RWPE2 (cell line): ENCODE measurements around the gene EIF3I.
A peak's percentile ranks its signal among the peaks of the same experiment; 100 is the strongest.

Experiments
- ATAC-seq: fragments of 200-7000 bp; cut with Tn5 transposase; 3 replicates; pipeline ENCODE4 v1.9.1; 2021; ENCODE audit warnings: low read depth
- DNase-seq: peaks from one replicate; pipeline ENCODE4 v3.0.0-alpha.2; 2020; ENCODE audit warnings: low spot score
- H3K27ac ChIP-seq: fragments of 450-650 bp; 2 replicates; pipeline ENCODE4 v1.5.1; 2017; ENCODE audit warnings: mild to moderate bottlenecking; ENCODE audit not compliant: poor library complexity, severe bottlenecking
- H3K27me3 ChIP-seq: fragments of 250-450 bp; sonication (Bioruptor Pico); 2 replicates; pipeline ENCODE4 v1.5.1; 2021; ENCODE audit warnings: mild to moderate bottlenecking, moderate library complexity; ENCODE audit not compliant: insufficient read depth, poor library complexity, severe bottlenecking
- H3K36me3 ChIP-seq: fragments of 250-450 bp; sonication (Bioruptor Pico); 2 replicates; pipeline ENCODE4 v1.5.1; 2020; ENCODE audit warnings: low read depth, mild to moderate bottlenecking, moderate library complexity
- H3K4me1 ChIP-seq: fragments of 250-450 bp; sonication (Bioruptor Pico); 2 replicates; pipeline ENCODE4 v1.5.1; 2021; ENCODE audit warnings: mild to moderate bottlenecking, moderate library complexity; ENCODE audit not compliant: insufficient read depth, poor library complexity, severe bottlenecking
- H3K4me3 ChIP-seq: fragments of 250-450 bp; sonication (Bioruptor Pico); 2 replicates; pipeline ENCODE4 v1.5.1; 2021; ENCODE audit warnings: mild to moderate bottlenecking, moderate library complexity; ENCODE audit not compliant: severe bottlenecking
- H3K9me3 ChIP-seq: fragments of 250-450 bp; sonication (Bioruptor Pico); 2 replicates; pipeline ENCODE4 v1.5.1; 2021; ENCODE audit warnings: mild to moderate bottlenecking, moderate library complexity; ENCODE audit not compliant: severe bottlenecking
- CTCF ChIP-seq: fragments of 450-650 bp; IDR thresholded peaks from one replicate; pipeline ENCODE4 v1.5.1; 2017; ENCODE audit warnings: mild to moderate bottlenecking, moderate library complexity; ENCODE audit not compliant: poor library complexity, severe bottlenecking

The EIF3I gene

GRCh38 chr1:32182060-32182459 lies 40.1 kb upstream of the EIF3I start:
- no peaks in the 10 kb centered on the region for H3K9me3 ChIP-seq
- ATAC-seq = no peak
- TF ChIP-seq CTCF = no peak
- no peak for DNase-seq
- peaks cover 64% of the 10 kb centered on the region for H3K36me3 ChIP-seq
- peak overlapping the region; percentile 77 for H3K27ac ChIP-seq
- no peaks in the 10 kb centered on the region for H3K27me3 ChIP-seq
- H3K4me1 ChIP-seq = peaks cover 13% of the 10 kb centered on the region
- no peak overlapping the region for H3K4me3 ChIP-seq

GRCh38 chr1:32184650-32185049 lies 37.6 kb upstream of the EIF3I start:
- Histone ChIP-seq H3K27me3 (no peaks in the 10 kb centered on the region), H3K36me3 (peaks cover 89% of the 10 kb centered on the region), H3K4me1 (peaks cover 10% of the 10 kb centered on the region), H3K27ac (no peak overlapping the region), H3K9me3 (no peaks in the 10 kb centered on the region), H3K4me3 (no peak overlapping the region)
- TF ChIP-seq CTCF = no peak
- ATAC-seq = no peak
- no peak for DNase-seq

GRCh38 chr1:32186077-32186476 lies 36.1 kb upstream of the EIF3I start:
- H3K4me3 ChIP-seq = no peak overlapping the region
- ATAC-seq (no peak), DNase-seq (no peak)
- no peak for TF ChIP-seq CTCF
- H3K27me3 ChIP-seq = no peaks in the 10 kb centered on the region
- H3K36me3 ChIP-seq = peaks cover 94% of the 10 kb centered on the region
- no peak overlapping the region for H3K27ac ChIP-seq
- peaks cover 8% of the 10 kb centered on the region for H3K4me1 ChIP-seq
- H3K9me3 ChIP-seq = no peaks in the 10 kb centered on the region

- H3K9me3 ChIP-seq = no peaks in the 10 kb centered on the region
- H3K4me1 ChIP-seq = peaks cover 3% of the 10 kb centered on the region
- TF ChIP-seq CTCF = no peak
- ATAC-seq (no peak), DNase-seq (no peak)
- H3K27me3 ChIP-seq = no peaks in the 10 kb centered on the region
- H3K36me3 ChIP-seq = peaks cover 94% of the 10 kb centered on the region
- H3K4me3 ChIP-seq = no peak overlapping the region
- no peak overlapping the region for H3K27ac ChIP-seq
Measured at GRCh38 chr1:32186491-32186890, 35.7 kb upstream of the EIF3I start.

GRCh38 chr1:32187850-32188249 lies 34.4 kb upstream of the EIF3I start:
- no peak for ATAC-seq
- Histone ChIP-seq H3K4me1 (peaks cover 3% of the 10 kb centered on the region), H3K27me3 (no peaks in the 10 kb centered on the region), H3K9me3 (no peaks in the 10 kb centered on the region), H3K4me3 (no peak overlapping the region), H3K36me3 (peaks cover 94% of the 10 kb centered on the region), H3K27ac (no peak overlapping the region)
- DNase-seq = no peak
- TF ChIP-seq CTCF = no peak
